ENCODE data around the gene PDGFB. TPM values are rescaled to one million over a fixed set of nuclear protein-coding genes. Genes with fewer than 3 reads are reported as not detected.

PDGFB gene
- total and polyA plus RNA-seq, 5 donors from 2014 or later, result 0.63 to 6.3 (median 4.3) TPM

DNA sequence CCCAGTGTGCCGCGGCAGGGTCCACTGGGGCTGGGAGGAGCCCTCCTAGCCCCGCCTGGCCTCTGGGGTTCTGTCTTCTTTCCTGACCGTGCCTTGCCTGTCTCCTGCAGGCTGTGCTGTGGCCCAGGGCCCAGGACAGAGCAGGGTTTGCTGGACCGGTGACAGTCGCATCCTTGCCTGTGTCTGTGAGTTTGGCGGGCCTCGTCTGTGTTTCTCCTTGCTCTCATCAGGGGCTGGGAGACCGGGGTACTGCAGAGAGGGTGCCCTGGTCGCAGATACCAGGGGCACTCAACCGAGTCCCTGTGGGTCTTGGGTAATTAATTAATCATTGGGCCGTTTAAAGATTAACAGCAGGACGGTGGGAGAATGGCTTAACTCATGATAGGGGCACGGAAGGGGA, 44.8 kb upstream of the PDGFB start:
- no peaks in the 10 kb centered on the region for H3K36me3 Mint-ChIP-seq
- H3K4me3 ChIP-seq (ENCODE audit: low read depth, low read length), result no peak overlapping the region
- H3K27ac Mint-ChIP-seq, result no peak overlapping the region
- no peaks in the 10 kb centered on the region for H3K36me3 ChIP-seq (ENCODE audit: control insufficient read depth, insufficient read depth, low read length)
- peaks cover 5% of the 10 kb centered on the region for H3K27me3 Mint-ChIP-seq
- no peak for ATAC-seq (ENCODE audit: low read depth in 2 of 2)
- no peak overlapping the region for H3K27ac ChIP-seq (ENCODE audit: insufficient read depth, low read length, poor library complexity, severe bottlenecking)
- H3K9me3 Mint-ChIP-seq, result peaks cover 0 to 6% (median 0%) of the 10 kb centered on the region in 7 donors
- H3K4me1 Mint-ChIP-seq, result peaks cover 0 to 4% (median 2%) of the 10 kb centered on the region in 4 donors
- H3K27me3 ChIP-seq (ENCODE audit: control insufficient read depth, insufficient read depth, low read length), result no peaks in the 10 kb centered on the region
- H3K4me3 Mint-ChIP-seq, result no peak overlapping the region
- no peaks in the 10 kb centered on the region for H3K4me1 ChIP-seq (ENCODE audit: control insufficient read depth, insufficient read depth, low read length, poor library complexity, severe bottlenecking)
- no peak for DNase-seq
- H3K9me3 ChIP-seq (ENCODE audit: control insufficient read depth in 2 of 2, low read length in 2 of 2), result peaks cover 0 to 8% of the 10 kb centered on the region in 2 experiments

DNA sequence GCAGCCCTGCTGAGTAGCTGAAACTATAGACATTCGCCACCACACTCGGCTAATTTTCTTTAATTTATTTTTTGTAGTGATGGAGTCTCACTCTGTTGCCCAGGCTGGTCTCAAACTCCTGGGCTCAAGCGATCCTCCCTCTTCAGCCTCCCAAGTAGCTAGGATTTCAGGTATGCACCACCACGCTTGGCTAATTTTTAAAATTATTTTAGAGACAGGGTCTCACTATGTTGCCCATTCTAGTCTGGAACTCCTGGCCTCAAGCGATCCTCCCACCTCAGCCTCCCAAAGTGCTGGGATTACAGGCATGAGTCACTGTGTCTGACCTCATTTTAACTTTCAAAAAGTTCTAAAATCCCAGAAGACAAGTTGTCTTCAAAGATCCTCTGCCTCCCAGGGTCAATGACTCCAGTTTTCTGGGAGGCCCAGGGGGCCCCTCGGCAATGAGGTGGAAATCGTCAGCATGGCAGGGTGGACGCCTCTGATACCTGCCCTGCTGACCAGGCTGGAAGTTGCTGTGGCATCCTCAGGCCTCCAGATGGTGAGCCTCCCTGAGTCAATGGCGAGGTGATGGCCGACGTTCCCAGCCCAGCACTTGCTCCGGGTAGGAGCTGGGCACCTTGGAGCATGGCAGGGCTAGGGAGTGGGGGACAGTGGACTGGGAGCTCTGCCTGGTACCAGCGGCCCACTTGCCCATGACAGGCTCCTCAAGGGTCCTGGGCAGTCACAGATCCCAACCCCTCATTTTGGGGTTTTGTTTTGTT, 43.5 kb upstream of the PDGFB start:
- Histone ChIP-seq H3K27me3 (ENCODE audit: control insufficient read depth, insufficient read depth, low read length) (no peaks in the 10 kb centered on the region), H3K4me1 (ENCODE audit: control insufficient read depth, insufficient read depth, low read length, poor library complexity, severe bottlenecking) (no peaks in the 10 kb centered on the region), H3K27ac (ENCODE audit: insufficient read depth, low read length, poor library complexity, severe bottlenecking) (no peak overlapping the region), H3K9me3 (ENCODE audit: control insufficient read depth in 2 of 2, low read length in 2 of 2) (peaks cover 0 to 8% of the 10 kb centered on the region in 2 experiments), H3K36me3 (ENCODE audit: control insufficient read depth, insufficient read depth, low read length) (no peaks in the 10 kb centered on the region), H3K4me3 (ENCODE audit: low read depth, low read length) (no peak overlapping the region)
- H3K27ac Mint-ChIP-seq, result no peak overlapping the region
- peaks cover 0 to 8% (median 0%) of the 10 kb centered on the region in 7 donors for H3K9me3 Mint-ChIP-seq
- peaks cover 5% of the 10 kb centered on the region for H3K27me3 Mint-ChIP-seq
- H3K4me3 Mint-ChIP-seq, result no peak overlapping the region
- ATAC-seq (ENCODE audit: low read depth in 2 of 2) (no peak), DNase-seq (no peak)
- H3K4me1 Mint-ChIP-seq, result peaks cover 0 to 4% (median 1%) of the 10 kb centered on the region in 4 donors
- H3K36me3 Mint-ChIP-seq, result no peaks in the 10 kb centered on the region

DNA sequence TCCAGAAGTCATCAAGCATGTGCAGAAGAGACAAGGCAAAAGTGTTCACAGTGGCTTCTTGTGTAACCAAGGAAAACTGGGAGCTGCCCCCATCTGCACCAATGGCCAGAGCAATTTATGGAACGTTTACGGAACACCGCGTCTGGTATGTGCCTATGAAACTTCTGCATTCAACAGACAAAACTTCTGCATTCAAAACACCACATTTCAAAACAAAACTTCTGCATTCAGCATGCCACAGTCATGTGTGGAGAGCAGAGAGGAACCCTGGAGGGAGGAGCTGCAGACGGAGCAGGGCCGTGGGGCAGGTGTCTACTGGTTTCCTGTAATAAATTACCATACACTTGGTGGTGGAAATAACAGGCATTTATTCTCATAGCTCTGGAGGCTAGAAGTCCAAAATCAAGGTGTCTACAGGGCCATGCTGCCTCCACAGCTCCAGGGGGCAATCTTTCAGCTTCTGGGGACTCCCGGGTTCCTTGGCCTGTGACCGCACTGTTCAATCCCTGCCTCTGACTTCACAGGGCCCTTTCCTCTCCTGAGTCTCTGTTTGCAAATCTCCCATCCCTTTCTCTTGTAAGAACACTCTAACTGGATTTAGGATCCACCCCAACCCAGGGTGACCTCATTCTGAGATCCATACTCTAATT, 42.4 kb upstream of the PDGFB start:
- peak in 1 of 3 donors; percentile 29 for DNase-seq
- H3K9me3 Mint-ChIP-seq, result peaks cover 0 to 8% (median 0%) of the 10 kb centered on the region in 7 donors
- H3K36me3 ChIP-seq (ENCODE audit: control insufficient read depth, insufficient read depth, low read length), result no peaks in the 10 kb centered on the region
- H3K4me1 ChIP-seq (ENCODE audit: control insufficient read depth, insufficient read depth, low read length, poor library complexity, severe bottlenecking), result no peaks in the 10 kb centered on the region
- H3K9me3 ChIP-seq (ENCODE audit: control insufficient read depth in 2 of 2, low read length in 2 of 2), result peaks cover 0 to 8% of the 10 kb centered on the region in 2 experiments
- peak in 1 of 2 donors; percentile 44 for ATAC-seq (ENCODE audit: low read depth in 2 of 2)
- no peaks in the 10 kb centered on the region for H3K36me3 Mint-ChIP-seq
- H3K27me3 ChIP-seq (ENCODE audit: control insufficient read depth, insufficient read depth, low read length), result no peaks in the 10 kb centered on the region
- no peak overlapping the region for H3K27ac Mint-ChIP-seq
- no peak overlapping the region for H3K4me3 ChIP-seq (ENCODE audit: low read depth, low read length)
- peaks cover 0 to 4% (median under 1%) of the 10 kb centered on the region in 4 donors for H3K4me1 Mint-ChIP-seq
- H3K27me3 Mint-ChIP-seq, result peaks cover 5% of the 10 kb centered on the region
- H3K4me3 Mint-ChIP-seq, result no peak overlapping the region
- H3K27ac ChIP-seq (ENCODE audit: insufficient read depth, low read length, poor library complexity, severe bottlenecking), result no peak overlapping the region

DNA sequence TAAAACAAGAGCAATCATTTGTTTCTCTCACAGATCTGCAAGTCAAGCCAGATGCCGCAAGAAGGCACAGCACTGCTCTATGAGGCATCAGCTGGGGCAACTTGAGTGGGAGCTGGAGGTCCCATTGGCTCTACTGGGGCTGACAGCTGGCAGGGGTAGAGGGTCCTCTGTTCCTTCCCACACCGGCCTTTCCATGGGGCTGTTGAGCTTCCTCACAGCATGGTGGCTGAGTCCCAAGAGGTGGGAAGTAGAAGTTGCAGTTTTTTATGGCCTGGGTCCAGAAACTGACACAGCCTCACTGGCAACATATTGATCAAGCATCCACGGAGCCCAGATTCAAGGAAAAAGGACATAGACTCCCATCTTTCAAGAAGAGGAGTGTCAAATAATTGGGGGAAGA, 40.2 kb upstream of the PDGFB start:
- no peaks in the 10 kb centered on the region for H3K36me3 Mint-ChIP-seq

GRCh38 chr22:39284142-39284980, 39.6 kb upstream of the PDGFB start:
- no peaks in the 10 kb centered on the region for H3K4me1 ChIP-seq (ENCODE audit: control insufficient read depth, insufficient read depth, low read length, poor library complexity, severe bottlenecking)
- H3K9me3 Mint-ChIP-seq, result peaks cover 0 to 8% (median 0%) of the 10 kb centered on the region in 7 donors
- no peaks in the 10 kb centered on the region for H3K36me3 ChIP-seq (ENCODE audit: control insufficient read depth, insufficient read depth, low read length)
- no peaks in the 10 kb centered on the region for H3K27me3 ChIP-seq (ENCODE audit: control insufficient read depth, insufficient read depth, low read length)
- DNase-seq, result no peak
- H3K27me3 Mint-ChIP-seq, result peaks cover 5% of the 10 kb centered on the region
- H3K4me3 Mint-ChIP-seq, result peak overlapping the region in 1 of 4 donors; percentile 38
- ATAC-seq (ENCODE audit: low read depth in 2 of 2), result no peak
- H3K4me1 Mint-ChIP-seq, result peaks cover 0 to 4% (median under 1%) of the 10 kb centered on the region in 4 donors
- H3K36me3 Mint-ChIP-seq, result no peaks in the 10 kb centered on the region
- peaks cover 0 to 8% of the 10 kb centered on the region in 2 experiments for H3K9me3 ChIP-seq (ENCODE audit: control insufficient read depth in 2 of 2, low read length in 2 of 2)
- H3K4me3 ChIP-seq (ENCODE audit: low read depth, low read length), result no peak overlapping the region
- H3K27ac ChIP-seq (ENCODE audit: insufficient read depth, low read length, poor library complexity, severe bottlenecking), result no peak overlapping the region
- H3K27ac Mint-ChIP-seq, result no peak overlapping the region

More for the DNA sequence above, 40.2 kb upstream of the PDGFB start:
- H3K9me3 ChIP-seq (ENCODE audit: control insufficient read depth in 2 of 2, low read length in 2 of 2), result peaks cover 0 to 8% of the 10 kb centered on the region in 2 experiments
- H3K4me1 ChIP-seq (ENCODE audit: control insufficient read depth, insufficient read depth, low read length, poor library complexity, severe bottlenecking), result no peaks in the 10 kb centered on the region
- H3K27ac Mint-ChIP-seq, result no peak overlapping the region
- no peaks in the 10 kb centered on the region for H3K27me3 ChIP-seq (ENCODE audit: control insufficient read depth, insufficient read depth, low read length)
- H3K4me3 ChIP-seq (ENCODE audit: low read depth, low read length), result no peak overlapping the region
- DNase-seq (no peak), ATAC-seq (ENCODE audit: low read depth in 2 of 2) (no peak)
- H3K27me3 Mint-ChIP-seq, result peaks cover 5% of the 10 kb centered on the region
- H3K4me3 Mint-ChIP-seq, result no peak overlapping the region
- H3K4me1 Mint-ChIP-seq, result peaks cover 0 to 4% (median under 1%) of the 10 kb centered on the region in 4 donors
- peaks cover 0 to 8% (median 0%) of the 10 kb centered on the region in 7 donors for H3K9me3 Mint-ChIP-seq
- H3K36me3 ChIP-seq (ENCODE audit: control insufficient read depth, insufficient read depth, low read length), result no peaks in the 10 kb centered on the region
- H3K27ac ChIP-seq (ENCODE audit: insufficient read depth, low read length, poor library complexity, severe bottlenecking), result no peak overlapping the region

DNA sequence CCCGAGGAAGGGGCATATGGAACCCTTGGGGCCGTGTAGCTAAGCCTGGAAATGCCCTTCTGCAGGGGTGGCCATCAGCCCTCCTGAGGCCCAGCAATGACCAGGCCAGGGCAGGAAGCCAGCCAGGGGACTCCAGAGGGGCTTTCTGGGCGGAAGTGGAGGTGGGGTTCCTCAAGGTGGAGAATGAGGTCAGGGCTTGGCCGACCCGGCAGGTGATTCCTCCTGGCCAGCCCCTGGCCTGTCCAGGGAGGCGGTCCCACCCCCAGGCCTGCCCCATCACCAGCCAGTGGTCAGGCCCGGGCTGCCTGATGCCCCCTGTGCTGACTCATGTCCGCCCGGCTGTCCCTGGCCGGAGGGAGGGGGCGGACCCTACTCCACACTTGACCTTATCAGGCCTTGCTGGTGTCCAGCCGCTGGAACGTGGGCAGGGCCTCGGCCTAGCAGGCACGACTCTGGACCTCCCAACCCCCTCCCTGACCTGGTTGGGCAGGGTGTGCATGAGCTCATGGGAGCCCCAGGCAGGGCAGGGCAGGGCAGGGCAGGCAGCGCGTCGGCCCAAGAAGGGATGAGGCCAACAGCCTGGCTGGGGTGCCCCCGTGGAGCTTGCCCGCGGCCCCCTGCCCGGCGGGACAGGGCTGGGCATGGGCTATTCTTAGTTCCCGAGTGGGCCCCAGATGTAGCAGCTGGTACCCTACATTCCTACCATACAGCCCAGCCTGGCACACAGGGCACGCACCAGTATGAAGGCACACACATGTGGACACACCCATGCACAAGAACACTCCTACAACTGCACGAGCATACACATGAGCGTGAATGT, 38.8 kb upstream of the PDGFB start:
- H3K27me3 ChIP-seq (ENCODE audit: control insufficient read depth, insufficient read depth, low read length), result no peaks in the 10 kb centered on the region
- H3K4me1 ChIP-seq (ENCODE audit: control insufficient read depth, insufficient read depth, low read length, poor library complexity, severe bottlenecking), result no peaks in the 10 kb centered on the region
- no peaks in the 10 kb centered on the region for H3K36me3 Mint-ChIP-seq
- no peak overlapping the region for H3K27ac ChIP-seq (ENCODE audit: insufficient read depth, low read length, poor library complexity, severe bottlenecking)
- ATAC-seq (ENCODE audit: low read depth in 2 of 2) (no peak), DNase-seq (no peak)
- peaks cover 0 to 8% (median 0%) of the 10 kb centered on the region in 7 donors for H3K9me3 Mint-ChIP-seq
- H3K4me3 ChIP-seq (ENCODE audit: low read depth, low read length), result no peak overlapping the region
- H3K36me3 ChIP-seq (ENCODE audit: control insufficient read depth, insufficient read depth, low read length), result no peaks in the 10 kb centered on the region
- H3K27ac Mint-ChIP-seq, result no peak overlapping the region
- H3K27me3 Mint-ChIP-seq, result peaks cover 5% of the 10 kb centered on the region
- peak overlapping the region in 1 of 4 donors; percentile 38 for H3K4me3 Mint-ChIP-seq
- peaks cover 0 to 4% (median under 1%) of the 10 kb centered on the region in 4 donors for H3K4me1 Mint-ChIP-seq
- H3K9me3 ChIP-seq (ENCODE audit: control insufficient read depth in 2 of 2, low read length in 2 of 2), result peaks cover 0 to 8% of the 10 kb centered on the region in 2 experiments

All from CD4-positive, CD25-positive, alpha-beta regulatory T cell (primary cell).